Measurements from ENCODE around the gene IGF2BP3. TPM values are rescaled to one million over a fixed set of nuclear protein-coding genes. Genes with fewer than 3 reads are reported as not detected.

Gene IGF2BP3
- polyA plus RNA-seq, 4 donors: 22.0 to 70.5 (median 64.0) TPM

- DNase-seq (ENCODE audit: low read depth in 4 of 4, low spot score in 3 of 4): no peak
Measured at GRCh38 chr7:23276376-23276775, 193.9 kb downstream of the IGF2BP3 start.

GRCh38 chr7:23275912-23276311 is 194.4 kb downstream of the IGF2BP3 start:
- DNase-seq (ENCODE audit: low read depth in 4 of 4, low spot score in 3 of 4): no peak

- peak; percentile 31 to 63 (median 48) for DNase-seq (ENCODE audit: low read depth in 4 of 4, low spot score in 3 of 4)
Measured at GRCh38 chr7:23273141-23273599, 197.1 kb downstream of the IGF2BP3 start.

- DNase-seq (ENCODE audit: low read depth in 4 of 4, low spot score in 3 of 4): no peak
Measured at GRCh38 chr7:23272275-23272674, 198.0 kb downstream of the IGF2BP3 start.

- no peak for DNase-seq (ENCODE audit: low read depth in 4 of 4, low spot score in 3 of 4)
Measured at GRCh38 chr7:23268746-23269145, 201.5 kb downstream of the IGF2BP3 start.

GRCh38 chr7:23268167-23268566 is 202.1 kb downstream of the IGF2BP3 start:
- DNase-seq (ENCODE audit: low read depth in 4 of 4, low spot score in 3 of 4): no peak

- no peak for DNase-seq (ENCODE audit: low read depth in 4 of 4, low spot score in 3 of 4)
Measured at GRCh38 chr7:23267357-23267756, 202.9 kb downstream of the IGF2BP3 start.

- DNase-seq (ENCODE audit: low read depth in 4 of 4, low spot score in 3 of 4): no peak
Measured at GRCh38 chr7:23266918-23267317, 203.4 kb downstream of the IGF2BP3 start.

GRCh38 chr7:23264916-23265458 is 205.3 kb downstream of the IGF2BP3 start:
- no peak for DNase-seq (ENCODE audit: low read depth in 4 of 4, low spot score in 3 of 4)

- no peak for DNase-seq (ENCODE audit: low read depth in 4 of 4, low spot score in 3 of 4)
Measured at GRCh38 chr7:23261843-23262452, 208.3 kb downstream of the IGF2BP3 start.

- no peak for DNase-seq (ENCODE audit: low read depth in 4 of 4, low spot score in 3 of 4)
Measured at GRCh38 chr7:23260371-23260770, 209.9 kb downstream of the IGF2BP3 start.

Other genes with a start within 250 kb of the IGF2BP3 start
- 10 to 100 TPM; 21.8 to 74.2 (median 30.8) TPM for gene GPNMB, start 223.7 kb downstream of the IGF2BP3 start, polyA plus RNA-seq (ENCODE audit: insufficient read length in 4 of 4)
- 10 to 100 TPM; 43.3 to 56.8 (median 48.2) TPM for gene MALSU1, start 171.2 kb downstream of the IGF2BP3 start, polyA plus RNA-seq (ENCODE audit: insufficient read length in 4 of 4)
- 100 to 1,000 TPM; 178 to 272 (median 201) TPM for gene TRA2A, start 61.5 kb upstream of the IGF2BP3 start, polyA plus RNA-seq (ENCODE audit: insufficient read length in 4 of 4)
- 10 to 100 TPM; 11.2 to 22.9 (median 18.1) TPM for gene CCDC126, start 126.9 kb upstream of the IGF2BP3 start, polyA plus RNA-seq (ENCODE audit: insufficient read length in 4 of 4)
- 10 to 100 TPM in 3 of 4 donors, 1 to 10 TPM in 1; 3.8 to 26.3 (median 16.2) TPM for gene FAM221A, start 209.7 kb upstream of the IGF2BP3 start, polyA plus RNA-seq (ENCODE audit: insufficient read length in 4 of 4)
- gene STK31, start 239.7 kb upstream of the IGF2BP3 start, polyA plus RNA-seq (ENCODE audit: insufficient read length in 4 of 4): 1 to 10 TPM in 1 of 4 donors, under 1 TPM in 3; 0.38 to 1.7 (median 0.82) TPM

Measured in left renal pelvis (tissue), 4 donors.